Liver (tissue), 9 donors: Measurements from ENCODE around the gene IWS1. TPM values are rescaled to one million over a fixed set of nuclear protein-coding genes. Genes with fewer than 3 reads are reported as not detected.

Experiments used
- DNase-seq: peaks from one replicate; pipeline ENCODE4 v3.0.0-alpha.2; 2017; ENCODE audit warnings: low spot score
- H3K27ac ChIP-seq, 2 donors: one replicate each; pipeline ENCODE4 v1.7.0; 2013; ENCODE audit warnings: inconsistent platforms in 2 of 2, low read length in 2 of 2, control low read depth in 1 of 2, low read depth in 1 of 2, mild to moderate bottlenecking in 1 of 2
- H3K27me3 ChIP-seq, 4 donors: one replicate each; pipeline versions ENCODE4 v1.6.1 to v1.7.0; 2013; ENCODE audit warnings: low read length in 3 of 4, inconsistent platforms in 1 of 4, mild to moderate bottlenecking in 1 of 4, moderate library complexity in 1 of 4; ENCODE audit not compliant: control insufficient read depth in 4 of 4, insufficient read depth in 4 of 4
- H3K36me3 ChIP-seq, 4 donors: one replicate each; pipeline versions ENCODE4 v1.6.1 to v1.7.0; 2013; ENCODE audit warnings: low read length in 3 of 4, mild to moderate bottlenecking in 3 of 4, low read depth in 1 of 4, moderate library complexity in 1 of 4; ENCODE audit not compliant: control insufficient read depth in 4 of 4, insufficient read depth in 3 of 4
- H3K4me1 ChIP-seq, 4 donors: one replicate each; pipeline versions ENCODE4 v1.6.1 to v1.7.0; 2013; ENCODE audit warnings: low read length in 3 of 4, mild to moderate bottlenecking in 3 of 4, moderate library complexity in 1 of 4; ENCODE audit not compliant: control insufficient read depth in 4 of 4, insufficient read depth in 4 of 4
- H3K4me3 ChIP-seq, 3 donors: one replicate each; pipeline versions ENCODE4 v1.6.1 to v1.7.0; 2013; ENCODE audit warnings: low read length in 3 of 3, control low read depth in 1 of 3, low read depth in 1 of 3, mild to moderate bottlenecking in 1 of 3
- H3K9ac ChIP-seq, 2 donors: one replicate each; pipeline ENCODE4 v1.7.0; 2013; ENCODE audit warnings: low read length in 2 of 2, mild to moderate bottlenecking in 2 of 2, moderate library complexity in 2 of 2, control low read depth in 1 of 2, low read depth in 1 of 2
- H3K9me3 ChIP-seq, 4 donors: one replicate each; pipeline versions ENCODE4 v1.6.1 to v1.7.0; 2013; ENCODE audit warnings: low read length in 3 of 4; ENCODE audit not compliant: control insufficient read depth in 4 of 4
- ATF3 ChIP-seq: IDR thresholded peaks from 2 replicates; pipeline ENCODE4 v1.6.1; 2016; ENCODE audit warnings: antibody characterized with exemption
- EGR1 ChIP-seq, 2 donors: IDR thresholded peaks; 2 replicates each; pipeline ENCODE4 v1.6.1; 2016 to 2018; ENCODE audit warnings: antibody characterized with exemption in 2 of 2, low read depth in 2 of 2
- FOXA2 ChIP-seq: IDR thresholded peaks from 2 replicates; pipeline ENCODE4 v1.6.1; 2016; ENCODE audit warnings: antibody characterized with exemption
- GABPA ChIP-seq, 2 donors: IDR thresholded peaks in 1 of 2; conservative IDR thresholded peaks in 1 of 2; 2 replicates each; pipeline ENCODE4 v1.6.1; 2016; ENCODE audit warnings: antibody characterized with exemption in 2 of 2, mild to moderate bottlenecking in 1 of 2, moderate library complexity in 1 of 2
- HNF4A ChIP-seq, 2 donors: conservative IDR thresholded peaks; 2 replicates each; pipeline ENCODE4 v1.6.1; 2016; ENCODE audit warnings: antibody characterized with exemption in 2 of 2, mild to moderate bottlenecking in 2 of 2
- HNF4G ChIP-seq: IDR thresholded peaks from 2 replicates; pipeline ENCODE4 v1.6.1; 2016; ENCODE audit warnings: antibody characterized with exemption
- JUND ChIP-seq, 2 donors: IDR thresholded peaks; 2 replicates each; pipeline ENCODE4 v1.6.1; 2016; ENCODE audit warnings: antibody characterized with exemption in 2 of 2
- MAX ChIP-seq: IDR thresholded peaks from 2 replicates; pipeline ENCODE4 v1.6.1; 2016; ENCODE audit warnings: antibody characterized with exemption
- NR2F2 ChIP-seq: IDR thresholded peaks from 2 replicates; pipeline ENCODE4 v1.6.1; 2016; ENCODE audit warnings: antibody characterized with exemption
- RAD21 ChIP-seq, 2 donors: IDR thresholded peaks; 2 replicates each; pipeline ENCODE4 v1.6.1; 2016; ENCODE audit warnings: antibody characterized with exemption in 2 of 2, mild to moderate bottlenecking in 2 of 2
- RXRA ChIP-seq, 2 donors: IDR thresholded peaks; 2 replicates each; pipeline ENCODE4 v1.6.1; 2017 to 2018; ENCODE audit warnings: antibody characterized with exemption in 2 of 2, mild to moderate bottlenecking in 1 of 2
- SP1 ChIP-seq: IDR thresholded peaks from 2 replicates; pipeline ENCODE4 v1.6.1; 2018; ENCODE audit warnings: antibody characterized with exemption, mild to moderate bottlenecking
- TAF1 ChIP-seq: conservative IDR thresholded peaks from 2 replicates; pipeline ENCODE4 v1.6.1; 2016; ENCODE audit warnings: antibody characterized with exemption, mild to moderate bottlenecking
- YY1 ChIP-seq: IDR thresholded peaks from 2 replicates; pipeline ENCODE4 v1.6.1; 2016; ENCODE audit warnings: antibody characterized with exemption, mild to moderate bottlenecking
- ZBTB33 ChIP-seq: IDR thresholded peaks from 2 replicates; pipeline ENCODE4 v1.6.1; 2016; ENCODE audit warnings: antibody characterized with exemption
- WGBS: extraction: QIAGEN DNeasy Blood & Tissue Kit; methylation state at CpG from one replicate; pipeline ENCODE4 v1.1.7; 2013; 5-methylcytosine and 5-hydroxymethylcytosine counted together
- polyA plus RNA-seq, 2 donors: library from polyadenylated mRNA; stranded (reverse) in 1 of 2; unstranded in 1 of 2; fragments of 200-250 nt in 1 of 2; fragments of >200 nt in 1 of 2; fragmentation: Nextera tagmentation in 1 of 2; extraction: Ambion mirVana in 1 of 2; gene quantifications; one replicate each; pipeline versions ENCODE4 v1.2.1 to v1.2.3, GENCODE V29; 2013 to 2015
- total RNA-seq, 2 donors: library from RNA; depleted of rRNA; stranded (reverse); fragments of >200 nt; gene quantifications; one replicate each; pipeline ENCODE4 v1.2.3, GENCODE V29; 2014
- TF ChIP-seq, protein P1 (sequence below): fragments of 150-350 bp; IDR thresholded peaks from 2 replicates; pipeline ENCODE4 v1.5.1; 2017; ENCODE audit warnings: improper control_type of control experiment, low read depth, low read length; ENCODE audit not compliant: missing input control
- donor health status: healthy.
- donor health status: healthy.
- donor health status: healthy.
- donor health status: healthy.
- donor health status: healthy.

The IWS1 gene
- total and polyA plus RNA-seq, 4 donors = 13.0 to 28.9 (median 22.8) TPM

DNA sequence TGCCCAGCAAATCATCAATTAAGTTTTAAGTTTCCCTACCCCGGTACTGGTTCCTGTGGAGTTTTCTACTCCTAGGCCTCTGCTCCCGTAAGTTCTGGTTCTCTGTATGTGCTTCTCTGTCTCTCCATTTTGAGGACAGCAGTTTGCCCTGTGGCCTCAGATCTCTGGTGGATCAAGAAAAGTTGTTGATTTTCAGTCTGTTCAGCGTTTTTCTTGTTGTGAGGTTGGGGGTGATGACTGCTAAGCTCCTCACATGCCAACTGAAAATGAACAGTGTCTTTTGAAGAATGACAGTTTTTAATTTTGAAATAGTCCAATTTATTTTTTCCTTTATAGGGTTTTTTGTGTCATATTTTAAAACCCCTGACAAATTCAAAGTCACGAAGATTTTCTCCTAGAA, 76.4 kb downstream of the IWS1 start:
- H3K9ac ChIP-seq = no peak overlapping the region
- H3K4me1 ChIP-seq = peaks cover 0 to 7% (median 2%) of the 10 kb centered on the region in 4 donors
- H3K4me3 ChIP-seq = no peak overlapping the region
- no peaks in the 10 kb centered on the region for H3K36me3 ChIP-seq
- TF ChIP-seq ATF3 (no peak), YY1 (no peak), SP1 (no peak), HNF4A (conservative IDR thresholded peaks at IDR 0.05) (no peak), EGR1 (IDR thresholded peaks at IDR 0.05; ENCODE audit: low read depth in 2 of 2) (no peak), RAD21 (IDR thresholded peaks at IDR 0.05) (no peak), NR2F2 (no peak), RXRA (IDR thresholded peaks at IDR 0.05) (no peak), JUND (IDR thresholded peaks at IDR 0.05) (no peak), FOXA2 (no peak), ZBTB33 (no peak), GABPA (IDR thresholded peaks at IDR 0.05 in 1 of 2, conservative IDR thresholded peaks at IDR 0.05 in 1 of 2) (no peak), HNF4G (no peak), TAF1 (no peak)
- TF ChIP-seq, protein P1, sequence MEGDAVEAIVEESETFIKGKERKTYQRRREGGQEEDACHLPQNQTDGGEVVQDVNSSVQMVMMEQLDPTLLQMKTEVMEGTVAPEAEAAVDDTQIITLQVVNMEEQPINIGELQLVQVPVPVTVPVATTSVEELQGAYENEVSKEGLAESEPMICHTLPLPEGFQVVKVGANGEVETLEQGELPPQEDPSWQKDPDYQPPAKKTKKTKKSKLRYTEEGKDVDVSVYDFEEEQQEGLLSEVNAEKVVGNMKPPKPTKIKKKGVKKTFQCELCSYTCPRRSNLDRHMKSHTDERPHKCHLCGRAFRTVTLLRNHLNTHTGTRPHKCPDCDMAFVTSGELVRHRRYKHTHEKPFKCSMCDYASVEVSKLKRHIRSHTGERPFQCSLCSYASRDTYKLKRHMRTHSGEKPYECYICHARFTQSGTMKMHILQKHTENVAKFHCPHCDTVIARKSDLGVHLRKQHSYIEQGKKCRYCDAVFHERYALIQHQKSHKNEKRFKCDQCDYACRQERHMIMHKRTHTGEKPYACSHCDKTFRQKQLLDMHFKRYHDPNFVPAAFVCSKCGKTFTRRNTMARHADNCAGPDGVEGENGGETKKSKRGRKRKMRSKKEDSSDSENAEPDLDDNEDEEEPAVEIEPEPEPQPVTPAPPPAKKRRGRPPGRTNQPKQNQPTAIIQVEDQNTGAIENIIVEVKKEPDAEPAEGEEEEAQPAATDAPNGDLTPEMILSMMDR = no peak
- H3K9me3 ChIP-seq = peaks cover 0 to 2% (median under 1%) of the 10 kb centered on the region in 4 donors
- DNase-seq = no peak
- WGBS = 92% methylated on average over 4 of the region's 4 CpGs
- H3K27me3 ChIP-seq = no peaks in the 10 kb centered on the region
- no peak overlapping the region for H3K27ac ChIP-seq

DNA sequence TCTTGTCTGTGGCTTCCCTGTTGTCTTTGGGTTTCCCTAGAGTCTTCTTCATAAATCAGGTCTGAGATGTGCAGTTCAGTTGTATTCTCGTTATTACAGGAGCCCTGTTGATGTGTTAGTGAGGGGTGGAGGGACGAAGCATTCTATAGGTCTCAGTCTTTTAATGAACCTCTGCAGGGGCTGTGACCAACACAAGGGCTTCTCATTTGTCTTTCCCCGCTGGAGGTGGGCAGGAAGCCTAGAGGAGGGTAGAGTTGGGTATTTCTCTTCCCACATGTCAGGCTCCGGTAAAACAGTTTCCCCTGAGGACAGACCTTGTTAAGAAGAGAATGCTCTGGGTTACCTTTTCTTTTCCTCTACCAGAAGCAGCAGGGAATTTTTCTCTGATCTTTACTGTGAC, 76.9 kb downstream of the IWS1 start:
- 96% methylated on average over 4 of the region's 4 CpGs for WGBS
- TF ChIP-seq NR2F2 = no peak
- TF ChIP-seq HNF4A (conservative IDR thresholded peaks at IDR 0.05) = no peak
- TF ChIP-seq ZBTB33 = no peak
- TF ChIP-seq HNF4G = no peak
- no peak for TF ChIP-seq EGR1 (IDR thresholded peaks at IDR 0.05; ENCODE audit: low read depth in 2 of 2)
- TF ChIP-seq TAF1 = no peak
- TF ChIP-seq FOXA2 = no peak
- TF ChIP-seq SP1 = no peak
- no peak for TF ChIP-seq MAX
- TF ChIP-seq ATF3 = no peak
- no peak for TF ChIP-seq GABPA (IDR thresholded peaks at IDR 0.05 in 1 of 2, conservative IDR thresholded peaks at IDR 0.05 in 1 of 2)
- DNase-seq = no peak
- peaks cover 0 to 7% (median 1%) of the 10 kb centered on the region in 4 donors for H3K4me1 ChIP-seq
- peaks cover 0 to 3% (median 1%) of the 10 kb centered on the region in 4 donors for H3K9me3 ChIP-seq
- no peak overlapping the region for H3K27ac ChIP-seq
- no peak overlapping the region for H3K4me3 ChIP-seq
- H3K9ac ChIP-seq = no peak overlapping the region
- H3K27me3 ChIP-seq = no peaks in the 10 kb centered on the region
- H3K36me3 ChIP-seq = no peaks in the 10 kb centered on the region
